Breast epithelium (tissue), 4 donors: Measurements from ENCODE around the gene SREK1IP1. TPM values are rescaled to one million over a fixed set of nuclear protein-coding genes. Genes with fewer than 3 reads are reported as not detected.

ENCODE experiments used
- DNase-seq, 2 donors: peaks; one replicate each; pipeline ENCODE4 v3.0.0-alpha.2; 2019; ENCODE audit warnings: low spot score in 2 of 2
- H3K27ac ChIP-seq, 2 donors: fragments of 200-600 bp; sonication (generic) in 1 of 2; one replicate each; pipeline ENCODE4 v1.5.1; 2016 to 2019; ENCODE audit warnings: mild to moderate bottlenecking in 1 of 2
- H3K27me3 ChIP-seq, 2 donors: fragments of 200-600 bp; sonication (generic) in 1 of 2; one replicate each; pipeline versions ENCODE4 v1.5.1 to v1.6.0; 2017 to 2019; ENCODE audit warnings: control low read depth in 1 of 2, mild to moderate bottlenecking in 1 of 2
- H3K36me3 ChIP-seq: fragments of 200-600 bp; one replicate; pipeline ENCODE4 v1.5.1; 2019
- H3K4me1 ChIP-seq, 2 donors: fragments of 200-600 bp; sonication (generic); one replicate each; pipeline ENCODE4 v1.5.1; 2016 to 2019; ENCODE audit warnings: control low read depth in 1 of 2
- H3K4me3 ChIP-seq, 3 donors: fragments of 200-600 bp; sonication (generic); 1 replicate in 2 of 3; 2 replicates in 1 of 3; pipeline ENCODE4 v1.5.1; 2016 to 2019; ENCODE audit warnings: mild to moderate bottlenecking in 3 of 3, moderate library complexity in 2 of 3
- H3K9me3 ChIP-seq, 2 donors: fragments of 200-600 bp; sonication (generic) in 1 of 2; one replicate each; pipeline ENCODE4 v1.5.1; 2016 to 2019; ENCODE audit warnings: control low read depth in 1 of 2
- POLR2A ChIP-seq: fragments of 450-650 bp; IDR thresholded peaks from one replicate; pipeline ENCODE4 v1.6.1; 2016; ENCODE audit warnings: antibody characterized with exemption, mild to moderate bottlenecking, moderate library complexity
- POLR2AphosphoS5 ChIP-seq, 3 donors: sonication (generic); formaldehyde crosslinking; IDR thresholded peaks; one replicate each; pipeline ENCODE4 v1.6.1; 2017; ENCODE audit warnings: antibody characterized with exemption in 3 of 3
- intact Hi-C: fragments of 100-400 bp; cut with DNase I; formaldehyde crosslinking; loops from one replicate; pipeline ENCODE4 v1.15.1; 2023; ENCODE audit warnings: low total_unique reads
- total RNA-seq, 3 donors: library from RNA; depleted of rRNA; stranded (reverse); fragments of >200 nt; gene quantifications; one replicate each; pipeline ENCODE4 v1.1.0, GENCODE V29; 2016
- TF ChIP-seq, protein P1 (sequence below), 3 donors: fragments of 450-650 bp; IDR thresholded peaks; one replicate each; pipeline ENCODE4 v1.5.1; 2016 to 2017; ENCODE audit warnings: antibody characterized with exemption in 3 of 3, mild to moderate bottlenecking in 3 of 3, moderate library complexity in 3 of 3

SREK1IP1 gene
- total RNA-seq, 3 donors from 2014 or later = 6.6 to 13.0 (median 8.9) TPM

- H3K4me1 ChIP-seq = peaks cover 0 to 5% of the 10 kb centered on the region in 2 donors
- H3K27me3 ChIP-seq = peaks cover 5 to 31% of the 10 kb centered on the region in 2 donors
- H3K36me3 ChIP-seq = no peaks in the 10 kb centered on the region
- H3K4me3 ChIP-seq = no peak overlapping the region
- intact Hi-C loops = no loop called here
- H3K9me3 ChIP-seq = no peaks in the 10 kb centered on the region
- TF ChIP-seq, protein P1, sequence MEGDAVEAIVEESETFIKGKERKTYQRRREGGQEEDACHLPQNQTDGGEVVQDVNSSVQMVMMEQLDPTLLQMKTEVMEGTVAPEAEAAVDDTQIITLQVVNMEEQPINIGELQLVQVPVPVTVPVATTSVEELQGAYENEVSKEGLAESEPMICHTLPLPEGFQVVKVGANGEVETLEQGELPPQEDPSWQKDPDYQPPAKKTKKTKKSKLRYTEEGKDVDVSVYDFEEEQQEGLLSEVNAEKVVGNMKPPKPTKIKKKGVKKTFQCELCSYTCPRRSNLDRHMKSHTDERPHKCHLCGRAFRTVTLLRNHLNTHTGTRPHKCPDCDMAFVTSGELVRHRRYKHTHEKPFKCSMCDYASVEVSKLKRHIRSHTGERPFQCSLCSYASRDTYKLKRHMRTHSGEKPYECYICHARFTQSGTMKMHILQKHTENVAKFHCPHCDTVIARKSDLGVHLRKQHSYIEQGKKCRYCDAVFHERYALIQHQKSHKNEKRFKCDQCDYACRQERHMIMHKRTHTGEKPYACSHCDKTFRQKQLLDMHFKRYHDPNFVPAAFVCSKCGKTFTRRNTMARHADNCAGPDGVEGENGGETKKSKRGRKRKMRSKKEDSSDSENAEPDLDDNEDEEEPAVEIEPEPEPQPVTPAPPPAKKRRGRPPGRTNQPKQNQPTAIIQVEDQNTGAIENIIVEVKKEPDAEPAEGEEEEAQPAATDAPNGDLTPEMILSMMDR (IDR thresholded peaks at IDR 0.05) = no peak
- TF ChIP-seq POLR2A = no peak
- TF ChIP-seq POLR2AphosphoS5 (IDR thresholded peaks at IDR 0.05) = no peak
- no peak for DNase-seq
- H3K27ac ChIP-seq = no peak overlapping the region
Measured at GRCh38 chr5:64688965-64689364, 79.5 kb downstream of the SREK1IP1 start.

- H3K4me3 ChIP-seq = no peak overlapping the region
- intact Hi-C loops = no loop called here
- H3K27me3 ChIP-seq = peaks cover 5 to 31% of the 10 kb centered on the region in 2 donors
- H3K36me3 ChIP-seq = no peaks in the 10 kb centered on the region
- H3K27ac ChIP-seq = no peak overlapping the region
- TF ChIP-seq POLR2AphosphoS5 (IDR thresholded peaks at IDR 0.05) (no peak), POLR2A (no peak)
- TF ChIP-seq, protein P1 (IDR thresholded peaks at IDR 0.05) = no peak
- H3K4me1 ChIP-seq = peaks cover 0 to 5% of the 10 kb centered on the region in 2 donors
- no peaks in the 10 kb centered on the region for H3K9me3 ChIP-seq
- DNase-seq = no peak
Measured at GRCh38 chr5:64688391-64688790, 80.1 kb downstream of the SREK1IP1 start.

- Histone ChIP-seq H3K27ac (no peak overlapping the region), H3K36me3 (no peaks in the 10 kb centered on the region), H3K4me1 (peaks cover 0 to 4% of the 10 kb centered on the region in 2 donors), H3K9me3 (no peaks in the 10 kb centered on the region), H3K27me3 (peaks cover 4 to 28% of the 10 kb centered on the region in 2 donors), H3K4me3 (no peak overlapping the region)
- TF ChIP-seq, protein P1 (IDR thresholded peaks at IDR 0.05) = no peak
- no peak for TF ChIP-seq POLR2A
- TF ChIP-seq POLR2AphosphoS5 (IDR thresholded peaks at IDR 0.05) = no peak
- intact Hi-C loops = no loop called here
- no peak for DNase-seq
Measured at GRCh38 chr5:64685866-64686265, 82.6 kb downstream of the SREK1IP1 start.

DNA sequence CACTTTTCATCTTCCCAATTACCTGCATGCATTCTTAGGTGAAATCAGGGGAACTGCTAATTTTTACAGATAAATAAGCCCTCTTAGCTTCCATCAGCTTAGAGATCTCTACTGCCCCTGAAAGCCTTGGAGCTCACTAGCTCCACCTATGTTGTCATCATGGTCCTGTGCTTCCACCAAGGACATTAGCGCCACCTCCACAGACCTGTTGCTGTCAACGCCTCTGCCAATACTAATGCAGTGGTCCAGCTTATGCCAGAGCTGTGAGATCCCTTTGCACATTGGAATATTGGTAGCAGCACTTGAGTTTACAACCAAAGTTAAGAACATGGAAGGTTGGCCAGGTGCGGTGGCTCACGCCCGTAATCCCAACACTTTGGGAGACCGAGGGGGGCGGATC lies 85.9 kb downstream of the SREK1IP1 start:
- no peak overlapping the region for H3K4me3 ChIP-seq
- intact Hi-C loops = no loop called here
- H3K27me3 ChIP-seq = no peaks in the 10 kb centered on the region
- H3K4me1 ChIP-seq = no peaks in the 10 kb centered on the region
- no peaks in the 10 kb centered on the region for H3K36me3 ChIP-seq
- no peaks in the 10 kb centered on the region for H3K9me3 ChIP-seq
- TF ChIP-seq, protein P1 (IDR thresholded peaks at IDR 0.05) = no peak
- TF ChIP-seq POLR2AphosphoS5 (IDR thresholded peaks at IDR 0.05) = no peak
- H3K27ac ChIP-seq = no peak overlapping the region
- no peak for DNase-seq

DNA sequence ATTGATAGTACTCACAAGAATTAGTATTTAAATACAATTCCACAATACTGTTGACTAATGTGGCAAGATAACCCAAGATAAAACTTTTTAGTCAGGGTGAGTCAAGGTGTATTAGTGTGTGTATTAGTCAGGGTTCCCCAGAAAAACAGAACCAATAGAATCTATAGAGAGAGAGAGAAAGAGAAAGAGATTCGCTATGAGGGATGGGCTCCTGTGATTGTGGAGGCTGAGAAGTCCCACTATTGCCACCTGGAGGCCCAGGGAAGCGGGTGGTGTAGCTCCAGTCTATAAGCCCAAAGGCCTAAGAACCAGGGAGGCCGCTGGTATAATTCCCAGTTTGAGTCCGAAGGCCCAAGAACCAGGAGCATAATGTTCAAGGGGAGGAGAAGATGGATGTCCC lies 88.2 kb downstream of the SREK1IP1 start:
- no peaks in the 10 kb centered on the region for H3K9me3 ChIP-seq
- DNase-seq = no peak
- H3K27ac ChIP-seq = no peak overlapping the region
- intact Hi-C loops = no loop called here
- no peaks in the 10 kb centered on the region for H3K27me3 ChIP-seq
- no peaks in the 10 kb centered on the region for H3K4me1 ChIP-seq
- TF ChIP-seq POLR2A (no peak), POLR2AphosphoS5 (IDR thresholded peaks at IDR 0.05) (no peak)
- TF ChIP-seq, protein P1 (IDR thresholded peaks at IDR 0.05) = no peak
- no peaks in the 10 kb centered on the region for H3K36me3 ChIP-seq
- no peak overlapping the region for H3K4me3 ChIP-seq
